HepG2 (cell line): ENCODE measurements around the gene PHF23. TPM values are rescaled to one million over a fixed set of nuclear protein-coding genes. Genes with fewer than 3 reads are reported as not detected.

ENCODE experiments used
- GATA4 ChIP-seq: sonication (generic); IDR thresholded peaks from 2 replicates; pipeline ENCODE4 v1.6.1; 2016; ENCODE audit warnings: antibody characterized with exemption, low read depth, borderline replicate concordance
- HIVEP1 ChIP-seq: sonication (generic); formaldehyde crosslinking; IDR thresholded peaks from 2 replicates; pipeline ENCODE4 v1.4.0; 2020; ENCODE audit warnings: mild to moderate bottlenecking, missing genetic modification reagents
- HOXA7 ChIP-seq: sonication (generic); formaldehyde crosslinking; IDR thresholded peaks from 2 replicates; pipeline ENCODE4 v1.8.1; 2022; ENCODE audit warnings: mild to moderate bottlenecking, missing genetic modification reagents, moderate library complexity
- MATR3 ChIP-seq: sonication (generic); formaldehyde crosslinking; IDR thresholded peaks from 2 replicates; pipeline ENCODE4 v1.4.0; 2020; ENCODE audit warnings: missing genetic modification reagents
- MBD4 ChIP-seq: IDR thresholded peaks from 2 replicates; pipeline ENCODE4 v1.6.1; 2012; ENCODE audit warnings: low read length, inconsistent platforms, borderline replicate concordance
- MTF1 ChIP-seq: sonication (generic); formaldehyde crosslinking; IDR thresholded peaks from 2 replicates; pipeline ENCODE4 v1.5.0; 2020; ENCODE audit warnings: missing genetic modification reagents
- NAIF1 ChIP-seq: sonication (generic); formaldehyde crosslinking; IDR thresholded peaks from 2 replicates; pipeline ENCODE4 v1.5.0; 2020; ENCODE audit warnings: mild to moderate bottlenecking, missing genetic modification reagents, borderline replicate concordance
- PRPF4 ChIP-seq: fragments of 200-400 bp; formaldehyde crosslinking; IDR thresholded peaks from 2 replicates; pipeline ENCODE4 v1.6.1; 2016; ENCODE audit warnings: low read length, low read depth; ENCODE audit not compliant: poor library complexity, severe bottlenecking
- THYN1 ChIP-seq: sonication (generic); formaldehyde crosslinking; IDR thresholded peaks from 2 replicates; pipeline ENCODE4 v1.8.1; 2023; ENCODE audit warnings: low read depth, mild to moderate bottlenecking, moderate library complexity, missing genetic modification reagents, borderline replicate concordance
- ZBTB7A ChIP-seq: sonication (generic); formaldehyde crosslinking; IDR thresholded peaks from 2 replicates; pipeline ENCODE4 v1.8.0; 2022; ENCODE audit warnings: mild to moderate bottlenecking, missing genetic modification reagents
- ZBTB7B ChIP-seq: sonication (generic); formaldehyde crosslinking; IDR thresholded peaks from 2 replicates; pipeline ENCODE4 v1.4.0; 2020; ENCODE audit warnings: missing genetic modification reagents
- ZNF766 ChIP-seq: sonication (generic); formaldehyde crosslinking; IDR thresholded peaks from 2 replicates; pipeline ENCODE4 v1.5.0; 2020; ENCODE audit warnings: missing genetic modification reagents, borderline replicate concordance
- polyA plus RNA-seq, 8 experiments: library from polyadenylated mRNA; depleted of rRNA in 3 of 8; stranded (reverse) in 7 of 8; unstranded in 1 of 8; fragments of >200 nt; fragmentation: Illumina TruSeq in 4 of 8; extraction: Trizol in 4 of 8; gene quantifications; 2 replicates each; pipeline versions ENCODE4 v1.2.1 to v1.2.3, GENCODE V29; 2011 to 2016; ENCODE audit warnings: low read depth in 4 of 8, missing spikeins in 1 of 8, mixed read lengths in 1 of 8; ENCODE audit not compliant: insufficient read depth in 1 of 8
- total RNA-seq, 5 experiments: library from RNA; depleted of rRNA; stranded (reverse); fragments of >200 nt; fragmentation: Illumina TruSeq; extraction: Trizol; gene quantifications; 2 replicates each; pipeline ENCODE4 v1.2.3, GENCODE V29; 2016; ENCODE audit warnings: low read depth in 1 of 5
- TF ChIP-seq, protein P1 (sequence below): sonication (generic); formaldehyde crosslinking; IDR thresholded peaks from 2 replicates; pipeline ENCODE4 v1.5.1; 2020; ENCODE audit warnings: missing genetic modification reagents, mild to moderate bottlenecking, borderline replicate concordance
- TF ChIP-seq, protein P2 (sequence below): IDR thresholded peaks from 2 replicates; pipeline ENCODE4 v1.6.1; 2016; ENCODE audit warnings: low read depth, control low read depth
- TF ChIP-seq, protein P3 (sequence below): sonication (generic); formaldehyde crosslinking; IDR thresholded peaks from 2 replicates; pipeline ENCODE4 v1.5.0; 2020; ENCODE audit warnings: mild to moderate bottlenecking, missing genetic modification reagents
- TF ChIP-seq, protein P4 (sequence below): sonication (generic); formaldehyde crosslinking; IDR thresholded peaks from 2 replicates; pipeline ENCODE4 v1.4.0; 2020; ENCODE audit warnings: mild to moderate bottlenecking, missing genetic modification reagents, borderline replicate concordance
- TF ChIP-seq, protein P5 (sequence below): sonication (generic); formaldehyde crosslinking; conservative IDR thresholded peaks from 2 replicates; pipeline ENCODE4 v1.4.0; 2020; ENCODE audit warnings: missing genetic modification reagents

Gene PHF23
- total and polyA plus RNA-seq, 2 of the 13 experiments (the other 11 are each of a cell fraction or from before 2014, with no cell fraction given) = 27.6 to 33.2 TPM

DNA sequence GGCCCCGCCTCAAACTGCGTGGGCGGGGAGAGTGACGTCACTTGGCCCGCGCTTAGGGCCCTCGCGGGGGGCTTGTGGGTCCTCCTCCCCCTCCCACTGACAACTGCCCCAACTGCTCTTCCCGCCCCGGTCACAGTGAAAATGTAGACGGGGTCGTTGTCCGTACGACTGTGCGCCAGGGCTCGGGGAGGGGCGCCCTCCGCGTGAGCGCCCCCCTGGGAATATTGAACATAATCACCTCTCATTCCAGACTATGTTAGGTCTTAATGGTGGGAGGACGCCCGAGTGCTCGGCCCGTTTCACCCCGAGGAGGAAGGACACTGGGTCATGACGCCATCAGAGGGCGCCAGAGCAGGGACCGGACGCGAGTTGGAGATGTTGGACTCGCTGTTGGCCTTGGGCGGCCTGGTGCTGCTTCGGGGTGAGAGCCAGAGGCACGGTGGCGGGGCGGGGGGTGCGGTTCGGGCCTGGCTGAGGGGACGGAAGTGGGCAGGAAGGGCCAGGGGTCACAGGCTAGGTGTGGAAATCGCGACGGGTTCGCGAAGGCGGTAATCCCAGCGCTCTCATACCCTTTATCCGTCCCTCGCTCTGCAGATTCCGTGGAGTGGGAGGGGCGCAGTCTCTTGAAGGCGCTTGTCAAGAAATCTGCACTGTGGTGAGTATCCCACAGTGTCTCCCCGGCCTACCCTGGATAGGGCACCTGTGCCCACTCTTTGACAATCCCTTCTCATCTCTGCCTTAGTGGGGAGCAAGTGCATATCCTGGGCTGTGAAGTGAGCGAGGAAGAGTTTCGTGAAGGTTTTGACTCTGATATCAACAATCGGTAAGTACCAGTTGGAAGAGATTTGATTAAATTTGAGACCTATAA is 13.2 kb upstream of the PHF23 start, which contains the start of gene ELP5 (continued):
- TF ChIP-seq, protein P1, sequence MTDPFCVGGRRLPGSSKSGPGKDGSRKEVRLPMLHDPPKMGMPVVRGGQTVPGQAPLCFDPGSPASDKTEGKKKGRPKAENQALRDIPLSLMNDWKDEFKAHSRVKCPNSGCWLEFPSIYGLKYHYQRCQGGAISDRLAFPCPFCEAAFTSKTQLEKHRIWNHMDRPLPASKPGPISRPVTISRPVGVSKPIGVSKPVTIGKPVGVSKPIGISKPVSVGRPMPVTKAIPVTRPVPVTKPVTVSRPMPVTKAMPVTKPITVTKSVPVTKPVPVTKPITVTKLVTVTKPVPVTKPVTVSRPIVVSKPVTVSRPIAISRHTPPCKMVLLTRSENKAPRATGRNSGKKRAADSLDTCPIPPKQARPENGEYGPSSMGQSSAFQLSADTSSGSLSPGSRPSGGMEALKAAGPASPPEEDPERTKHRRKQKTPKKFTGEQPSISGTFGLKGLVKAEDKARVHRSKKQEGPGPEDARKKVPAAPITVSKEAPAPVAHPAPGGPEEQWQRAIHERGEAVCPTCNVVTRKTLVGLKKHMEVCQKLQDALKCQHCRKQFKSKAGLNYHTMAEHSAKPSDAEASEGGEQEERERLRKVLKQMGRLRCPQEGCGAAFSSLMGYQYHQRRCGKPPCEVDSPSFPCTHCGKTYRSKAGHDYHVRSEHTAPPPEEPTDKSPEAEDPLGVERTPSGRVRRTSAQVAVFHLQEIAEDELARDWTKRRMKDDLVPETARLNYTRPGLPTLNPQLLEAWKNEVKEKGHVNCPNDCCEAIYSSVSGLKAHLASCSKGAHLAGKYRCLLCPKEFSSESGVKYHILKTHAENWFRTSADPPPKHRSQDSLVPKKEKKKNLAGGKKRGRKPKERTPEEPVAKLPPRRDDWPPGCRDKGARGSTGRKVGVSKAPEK (CRISPR knock-in tag) = no peak
- TF ChIP-seq THYN1 (CRISPR knock-in tag) = no peak
- peak; percentile 68; the same call in 1 of the 2 replicates for TF ChIP-seq ZBTB7A (CRISPR knock-in tag)
- TF ChIP-seq, protein P2, sequence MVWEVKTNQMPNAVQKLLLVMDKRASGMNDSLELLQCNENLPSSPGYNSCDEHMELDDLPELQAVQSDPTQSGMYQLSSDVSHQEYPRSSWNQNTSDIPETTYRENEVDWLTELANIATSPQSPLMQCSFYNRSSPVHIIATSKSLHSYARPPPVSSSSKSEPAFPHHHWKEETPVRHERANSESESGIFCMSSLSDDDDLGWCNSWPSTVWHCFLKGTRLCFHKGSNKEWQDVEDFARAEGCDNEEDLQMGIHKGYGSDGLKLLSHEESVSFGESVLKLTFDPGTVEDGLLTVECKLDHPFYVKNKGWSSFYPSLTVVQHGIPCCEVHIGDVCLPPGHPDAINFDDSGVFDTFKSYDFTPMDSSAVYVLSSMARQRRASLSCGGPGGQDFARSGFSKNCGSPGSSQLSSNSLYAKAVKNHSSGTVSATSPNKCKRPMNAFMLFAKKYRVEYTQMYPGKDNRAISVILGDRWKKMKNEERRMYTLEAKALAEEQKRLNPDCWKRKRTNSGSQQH (CRISPR knock-in tag) = 0 out of 2 replicates have a peak, but pooled peaks have one; percentile 22
- TF ChIP-seq, protein P3, sequence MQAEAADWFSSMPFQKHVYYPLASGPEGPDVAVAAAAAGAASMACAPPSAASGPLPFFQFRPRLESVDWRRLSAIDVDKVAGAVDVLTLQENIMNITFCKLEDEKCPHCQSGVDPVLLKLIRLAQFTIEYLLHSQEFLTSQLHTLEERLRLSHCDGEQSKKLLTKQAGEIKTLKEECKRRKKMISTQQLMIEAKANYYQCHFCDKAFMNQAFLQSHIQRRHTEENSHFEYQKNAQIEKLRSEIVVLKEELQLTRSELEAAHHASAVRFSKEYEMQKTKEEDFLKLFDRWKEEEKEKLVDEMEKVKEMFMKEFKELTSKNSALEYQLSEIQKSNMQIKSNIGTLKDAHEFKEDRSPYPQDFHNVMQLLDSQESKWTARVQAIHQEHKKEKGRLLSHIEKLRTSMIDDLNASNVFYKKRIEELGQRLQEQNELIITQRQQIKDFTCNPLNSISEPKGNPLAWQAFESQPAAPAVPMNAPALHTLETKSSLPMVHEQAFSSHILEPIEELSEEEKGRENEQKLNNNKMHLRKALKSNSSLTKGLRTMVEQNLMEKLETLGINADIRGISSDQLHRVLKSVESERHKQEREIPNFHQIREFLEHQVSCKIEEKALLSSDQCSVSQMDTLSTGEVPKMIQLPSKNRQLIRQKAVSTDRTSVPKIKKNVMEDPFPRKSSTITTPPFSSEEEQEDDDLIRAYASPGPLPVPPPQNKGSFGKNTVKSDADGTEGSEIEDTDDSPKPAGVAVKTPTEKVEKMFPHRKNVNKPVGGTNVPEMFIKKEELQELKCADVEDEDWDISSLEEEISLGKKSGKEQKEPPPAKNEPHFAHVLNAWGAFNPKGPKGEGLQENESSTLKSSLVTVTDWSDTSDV (CRISPR knock-in tag) = peak; percentile 90
- TF ChIP-seq ZNF766 = 0 out of 2 replicates have a peak, but pooled peaks have one; percentile 23
- no peak for TF ChIP-seq GATA4
- no peak for TF ChIP-seq MTF1
- peak; percentile 96 for TF ChIP-seq NAIF1 (CRISPR knock-in tag)
- TF ChIP-seq, protein P4, sequence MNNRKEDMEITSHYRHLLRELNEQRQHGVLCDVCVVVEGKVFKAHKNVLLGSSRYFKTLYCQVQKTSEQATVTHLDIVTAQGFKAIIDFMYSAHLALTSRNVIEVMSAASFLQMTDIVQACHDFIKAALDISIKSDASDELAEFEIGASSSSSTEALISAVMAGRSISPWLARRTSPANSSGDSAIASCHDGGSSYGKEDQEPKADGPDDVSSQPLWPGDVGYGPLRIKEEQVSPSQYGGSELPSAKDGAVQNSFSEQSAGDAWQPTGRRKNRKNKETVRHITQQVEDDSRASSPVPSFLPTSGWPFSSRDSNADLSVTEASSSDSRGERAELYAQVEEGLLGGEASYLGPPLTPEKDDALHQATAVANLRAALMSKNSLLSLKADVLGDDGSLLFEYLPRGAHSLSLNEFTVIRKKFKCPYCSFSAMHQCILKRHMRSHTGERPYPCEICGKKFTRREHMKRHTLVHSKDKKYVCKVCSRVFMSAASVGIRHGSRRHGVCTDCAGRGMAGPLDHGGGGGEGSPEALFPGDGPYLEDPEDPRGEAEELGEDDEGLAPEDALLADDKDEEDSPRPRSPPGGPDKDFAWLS (CRISPR knock-in tag) = no peak
- peak; percentile 85 for TF ChIP-seq ZBTB7B (CRISPR knock-in tag)
- TF ChIP-seq HIVEP1 (CRISPR knock-in tag) = peak; percentile 78
- TF ChIP-seq PRPF4 = no peak
- TF ChIP-seq MATR3 = no peak
- TF ChIP-seq, protein P5, sequence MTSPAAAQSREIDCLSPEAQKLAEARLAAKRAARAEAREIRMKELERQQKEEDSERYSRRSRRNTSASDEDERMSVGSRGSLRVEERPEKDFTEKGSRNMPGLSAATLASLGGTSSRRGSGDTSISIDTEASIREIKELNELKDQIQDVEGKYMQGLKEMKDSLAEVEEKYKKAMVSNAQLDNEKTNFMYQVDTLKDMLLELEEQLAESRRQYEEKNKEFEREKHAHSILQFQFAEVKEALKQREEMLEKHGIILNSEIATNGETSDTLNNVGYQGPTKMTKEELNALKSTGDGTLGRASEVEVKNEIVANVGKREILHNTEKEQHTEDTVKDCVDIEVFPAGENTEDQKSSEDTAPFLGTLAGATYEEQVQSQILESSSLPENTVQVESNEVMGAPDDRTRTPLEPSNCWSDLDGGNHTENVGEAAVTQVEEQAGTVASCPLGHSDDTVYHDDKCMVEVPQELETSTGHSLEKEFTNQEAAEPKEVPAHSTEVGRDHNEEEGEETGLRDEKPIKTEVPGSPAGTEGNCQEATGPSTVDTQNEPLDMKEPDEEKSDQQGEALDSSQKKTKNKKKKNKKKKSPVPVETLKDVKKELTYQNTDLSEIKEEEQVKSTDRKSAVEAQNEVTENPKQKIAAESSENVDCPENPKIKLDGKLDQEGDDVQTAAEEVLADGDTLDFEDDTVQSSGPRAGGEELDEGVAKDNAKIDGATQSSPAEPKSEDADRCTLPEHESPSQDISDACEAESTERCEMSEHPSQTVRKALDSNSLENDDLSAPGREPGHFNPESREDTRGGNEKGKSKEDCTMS (CRISPR knock-in tag) = no peak
- no peak for TF ChIP-seq HOXA7 (CRISPR knock-in tag)
- no peak for TF ChIP-seq MBD4
